ENCODE measurements around the gene KIAA1755. TPM values are rescaled to one million over a fixed set of nuclear protein-coding genes. Genes with fewer than 3 reads are reported as not detected.

KIAA1755 gene
- total and polyA plus RNA-seq, 2 of the 4 experiments (the other 2 are of a cell fraction), result 2.5 to 5.1 TPM

- Histone ChIP-seq H2BK5ac (ENCODE audit: low read depth, low read length, poor library complexity, severe bottlenecking) (peak overlapping the region; percentile 90), H3K9ac (ENCODE audit: low read depth, low read length) (peak overlapping the region; percentile 15; the same call in 1 of the 2 replicates), H4K20me1 (ENCODE audit: insufficient read depth, low read length) (no peaks in the 10 kb centered on the region), H3K4me1 (ENCODE audit: control insufficient read depth, insufficient read depth, low read length) (peaks cover 63% of the 10 kb centered on the region), H3K56ac (ENCODE audit: extremely low read depth, insufficient read depth, low read length) (peak overlapping the region; percentile 63), H3K9me3 (ENCODE audit: control insufficient read depth, insufficient read depth, low read length) (no peaks in the 10 kb centered on the region), H3K36me3 (ENCODE audit: control insufficient read depth, insufficient read depth, low read length) (no peaks in the 10 kb centered on the region), H2AK5ac (ENCODE audit: low read depth, low read length) (peak overlapping the region; percentile 99), H2BK120ac (ENCODE audit: low read depth, low read length) (peak overlapping the region; percentile 99), H2BK20ac (ENCODE audit: low read depth, low read length) (peak overlapping the region; percentile 99), H3K14ac (replicated peaks; ENCODE audit: low read depth, low read length) (peak overlapping the region; percentile 92), H3K27me3 (ENCODE audit: control insufficient read depth, insufficient read depth, low read length) (no peaks in the 10 kb centered on the region), H3K4me3 (ENCODE audit: insufficient read depth, low read depth, low read length) (no peak overlapping the region), H3K18ac (ENCODE audit: low read depth, low read length) (peak overlapping the region; percentile 85), H4K5ac (ENCODE audit: low read depth, low read length) (peak overlapping the region; percentile 88), H2AK9ac (replicated peaks; ENCODE audit: low read depth, low read length, poor library complexity) (peak overlapping the region; percentile 80), H2AFZ (replicated peaks; ENCODE audit: low read length, poor library complexity) (peak overlapping the region; percentile 63), H3K9me1 (ENCODE audit: insufficient read depth, low read length) (peaks cover 39% of the 10 kb centered on the region), H3K27ac (ENCODE audit: insufficient read depth, low read length) (peak overlapping the region; percentile 69), H4K91ac (ENCODE audit: insufficient read depth, low read depth, low read length) (peak overlapping the region; percentile 94), H3K4ac (ENCODE audit: low read depth, low read length) (peak overlapping the region; percentile 95), H3K23ac (ENCODE audit: low read depth, low read length) (peak overlapping the region; percentile 90), H3K79me1 (ENCODE audit: low read depth in 1 of 2, low read length in 2 of 2) (peaks cover 20 to 36% of the 10 kb centered on the region in 2 experiments), H4K8ac (ENCODE audit: low read depth in 2 of 2, low read length in 2 of 2) (peak overlapping the region; percentile 74 to 95), H2BK15ac (ENCODE audit: low read depth, low read length) (peak overlapping the region; percentile 98), H3K4me2 (ENCODE audit: low read depth, low read length) (no peak overlapping the region)
- TF ChIP-seq RFX5 (IDR thresholded peaks at IDR 0.05; ENCODE audit: low read depth, low read length), result no peak
- TF ChIP-seq RAD21 (IDR thresholded peaks at IDR 0.05; ENCODE audit: low read length), result no peak
- no peak for TF ChIP-seq POLR2A (IDR thresholded peaks at IDR 0.05; ENCODE audit: low read depth, low read length)
- TF ChIP-seq MAZ (IDR thresholded peaks at IDR 0.05; ENCODE audit: borderline replicate concordance, low read depth, low read length), result no peak
- TF ChIP-seq NFE2L2 (IDR thresholded peaks at IDR 0.05; ENCODE audit: low read depth, low read length), result no peak
- no peak for TF ChIP-seq CEBPB (IDR thresholded peaks at IDR 0.05; ENCODE audit: low read depth, low read length)
- no peak for TF ChIP-seq CHD1 (IDR thresholded peaks at IDR 0.05; ENCODE audit: low read depth, low read length)
- TF ChIP-seq USF2 (IDR thresholded peaks at IDR 0.05; ENCODE audit: low read depth, low read length), result no peak
- CTCF ChIA-PET, result interaction anchor here (1.5 kb wide), 1 partner anchor 94 kb away, joined by 3 read pairs; no protein-coding TSS in a partner anchor
- dilution Hi-C loops (cut with HindIII; ENCODE audit: low sequenced_read_pairs, unreplicated experiment) (no loop called here), in situ Hi-C loops (cut with MboI; ENCODE audit: low sequenced_read_pairs) (loop anchor here (5.0 kb wide), 2 partner anchors 50 to 90 kb away; no protein-coding TSS in a partner anchor), intact Hi-C loops (cut with micrococcal nuclease) (loop anchor here (1.0 kb wide), 1 partner anchor 53 kb away; no protein-coding TSS in a partner anchor)
- ATAC-seq (ENCODE audit: low read depth), result no peak
- no peak for DNase-seq
- BruUV-seq (replicated peaks), result no TSS peak
- POLR2A ChIA-PET (ENCODE audit: unreplicated experiment), result no interaction called here
- 100% methylated on average over 2 of the region's 8 CpGs; no CpG with 5 or more reads in 1 of the 2 experiments for WGBS, 2 experiments (ENCODE audit: extremely low coverage in 2 of 2, insufficient read length in 1 of 2)
Observed at GRCh38 chr20:38167328-38167850, 93.1 kb downstream of the KIAA1755 start.

All from IMR-90 (cell line).